HG03439 (cell line): ENCODE measurements around the gene HTD2.
"Not testable (repeated sequence)": the region's sequence is repeated elsewhere in the genome, so short reads cannot be mapped to it uniquely, and the experiment has no call there.

Source experiments
- ATAC-seq: cut with Tn5 transposase; IDR thresholded peaks from one replicate; pipeline ENCODE4 v1.9.1; 2021; ENCODE audit warnings: mild to moderate bottlenecking, moderate library complexity; ENCODE audit not compliant: unreplicated experiment

Gene HTD2

DNA sequence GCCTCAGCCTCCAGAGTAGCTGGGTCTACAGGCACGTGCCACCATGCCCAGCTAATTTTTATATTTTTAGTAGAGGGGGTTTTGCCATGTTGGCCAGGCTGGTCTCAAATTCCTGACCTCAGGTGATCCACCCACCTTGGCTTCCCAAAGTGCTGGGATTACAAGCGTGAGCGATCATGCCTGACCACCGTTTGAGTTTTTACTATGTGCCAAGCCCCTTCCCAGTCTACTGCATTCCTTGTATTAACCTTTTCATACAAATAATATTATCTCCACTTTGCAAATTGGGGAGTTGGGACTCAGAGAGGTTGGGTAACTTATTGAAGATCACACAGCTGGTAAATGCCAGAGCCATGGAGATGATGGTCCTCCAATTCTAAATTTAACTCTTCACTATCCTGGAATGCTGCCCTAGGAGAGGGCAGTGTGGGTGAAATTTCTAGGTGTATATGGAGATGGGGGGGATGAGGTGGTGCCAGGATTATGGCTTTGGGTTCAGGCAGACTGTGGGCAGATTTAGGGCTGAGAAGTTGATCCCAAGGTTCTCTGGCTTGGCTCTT lies 25.4 kb downstream of the HTD2 start:
- no peak for ATAC-seq

DNA sequence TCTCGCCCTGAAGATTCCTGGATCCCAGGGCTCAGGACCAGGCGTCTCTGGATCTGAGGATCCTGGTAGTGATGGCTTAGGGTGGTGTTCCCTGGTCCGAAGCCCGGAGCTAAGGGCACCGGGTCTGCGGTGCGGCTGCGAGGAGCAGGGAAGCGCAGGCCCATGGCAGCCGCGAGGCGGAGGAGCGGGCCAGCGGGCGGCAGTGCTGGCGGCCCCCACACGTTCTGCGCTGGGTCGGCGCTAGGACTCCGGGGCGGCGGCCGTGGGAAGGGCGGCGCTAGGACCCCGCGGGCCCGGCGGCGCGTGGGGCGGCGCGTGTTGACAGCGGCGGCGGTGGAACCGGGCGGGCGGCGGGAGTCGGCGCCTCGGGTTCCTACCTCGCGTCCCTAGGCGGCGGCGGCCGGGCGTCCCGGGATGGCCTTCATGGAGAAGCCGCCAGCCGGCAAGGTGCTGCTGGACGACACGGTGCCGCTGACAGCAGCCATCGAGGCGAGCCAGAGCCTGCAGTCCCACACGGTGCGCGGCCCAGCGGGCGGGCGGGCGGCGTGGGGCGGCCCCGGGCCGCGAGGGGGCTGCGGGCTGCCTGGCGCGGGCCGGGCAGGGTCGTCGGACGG lies 26.4 kb downstream of the HTD2 start, which contains the start of gene PXK:
TSS of gene PXK (plus strand) at position 318 of the 614 bp plus-strand sequence. CDS start at position 415, 97 bp downstream.
- peak; percentile 75 for ATAC-seq

DNA sequence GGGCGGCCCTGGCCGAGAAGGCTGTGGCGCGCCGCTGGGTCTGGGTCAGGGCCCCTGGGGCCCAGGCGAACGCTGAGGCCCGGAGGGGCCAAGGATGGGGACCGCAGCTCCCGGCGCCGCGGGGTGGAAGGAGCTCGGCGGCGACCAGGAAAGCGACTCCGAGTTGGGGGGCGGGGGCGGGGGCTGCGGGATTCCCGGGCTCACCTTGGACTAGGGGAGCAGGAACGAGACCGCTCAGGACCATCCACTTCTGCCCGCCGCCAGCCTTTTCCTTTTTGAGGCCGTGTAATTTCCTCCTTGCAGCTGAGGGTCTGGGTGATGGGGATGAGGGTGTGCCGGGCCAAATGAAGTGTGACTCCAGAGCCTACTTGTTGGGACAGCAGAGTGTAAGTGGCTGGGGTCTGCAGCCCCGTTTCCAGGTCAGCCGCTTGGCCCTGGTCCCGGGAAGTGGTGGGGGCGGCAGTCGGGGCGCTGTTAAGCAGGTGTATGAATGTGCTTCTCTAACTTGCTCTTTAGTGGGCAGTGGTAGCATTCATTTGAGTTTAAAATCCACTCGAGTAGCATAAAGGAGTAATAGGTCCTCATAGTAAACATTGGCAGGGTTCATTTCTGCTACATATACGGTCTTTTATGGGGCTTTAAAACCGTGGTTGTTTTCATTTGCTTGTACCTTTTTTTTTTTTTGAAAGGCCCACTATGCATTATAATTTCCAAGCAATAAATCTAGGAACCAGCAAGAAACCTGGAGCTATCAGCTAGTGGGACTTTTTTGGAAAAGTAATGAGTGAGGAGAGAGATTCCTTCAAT lies 27.1 kb downstream of the HTD2 start:
- ATAC-seq: peak; percentile 26

DNA sequence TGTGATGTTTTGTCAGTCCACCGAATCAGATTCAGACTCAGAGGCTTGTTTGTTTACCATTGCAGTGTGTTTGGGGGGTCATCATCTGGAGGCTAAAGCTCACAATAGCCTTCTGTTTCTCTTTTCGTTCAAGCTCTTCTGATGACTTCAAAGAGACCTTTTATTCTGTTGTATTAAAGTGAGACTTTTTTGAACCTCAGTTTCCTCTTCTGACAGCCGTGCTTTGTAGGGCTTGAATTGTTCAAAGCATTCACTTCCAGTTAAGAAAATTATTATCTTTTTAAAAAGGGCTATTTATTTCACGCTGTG lies 27.6 kb downstream of the HTD2 start:
- ATAC-seq: no peak

DNA sequence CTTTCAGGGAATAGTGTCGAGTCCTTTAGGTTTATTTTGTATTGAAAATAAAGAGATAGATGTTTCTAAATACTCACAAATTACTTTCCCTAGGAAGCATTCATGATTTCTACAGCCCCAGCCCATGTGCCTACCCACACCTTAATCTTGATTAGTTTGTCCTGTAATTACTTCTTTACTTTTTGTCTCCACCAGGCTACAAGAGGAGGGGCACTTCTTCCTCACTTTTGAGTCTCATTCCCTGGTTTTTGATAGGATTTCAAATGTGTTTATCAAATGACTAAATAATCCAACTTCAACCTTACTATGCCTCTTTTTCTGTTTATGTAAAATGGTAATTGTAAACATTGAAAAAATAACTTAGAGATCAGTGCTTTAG lies 28.2 kb downstream of the HTD2 start:
- no peak for ATAC-seq

DNA sequence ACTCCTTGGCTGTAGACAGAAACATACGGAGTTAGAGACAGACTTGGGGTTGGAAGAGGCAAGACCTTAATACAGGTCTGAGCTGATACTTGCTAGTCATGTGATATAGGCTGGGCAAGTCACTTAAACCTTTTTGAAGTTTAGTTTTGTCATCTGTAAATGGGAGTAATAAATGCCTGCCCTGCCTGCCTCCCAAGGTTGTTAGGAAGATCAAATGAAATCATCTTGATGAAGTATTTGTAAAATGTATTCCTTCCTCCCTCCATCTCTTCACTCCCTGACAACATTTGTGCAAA lies 29.3 kb downstream of the HTD2 start:
- ATAC-seq: no peak

DNA sequence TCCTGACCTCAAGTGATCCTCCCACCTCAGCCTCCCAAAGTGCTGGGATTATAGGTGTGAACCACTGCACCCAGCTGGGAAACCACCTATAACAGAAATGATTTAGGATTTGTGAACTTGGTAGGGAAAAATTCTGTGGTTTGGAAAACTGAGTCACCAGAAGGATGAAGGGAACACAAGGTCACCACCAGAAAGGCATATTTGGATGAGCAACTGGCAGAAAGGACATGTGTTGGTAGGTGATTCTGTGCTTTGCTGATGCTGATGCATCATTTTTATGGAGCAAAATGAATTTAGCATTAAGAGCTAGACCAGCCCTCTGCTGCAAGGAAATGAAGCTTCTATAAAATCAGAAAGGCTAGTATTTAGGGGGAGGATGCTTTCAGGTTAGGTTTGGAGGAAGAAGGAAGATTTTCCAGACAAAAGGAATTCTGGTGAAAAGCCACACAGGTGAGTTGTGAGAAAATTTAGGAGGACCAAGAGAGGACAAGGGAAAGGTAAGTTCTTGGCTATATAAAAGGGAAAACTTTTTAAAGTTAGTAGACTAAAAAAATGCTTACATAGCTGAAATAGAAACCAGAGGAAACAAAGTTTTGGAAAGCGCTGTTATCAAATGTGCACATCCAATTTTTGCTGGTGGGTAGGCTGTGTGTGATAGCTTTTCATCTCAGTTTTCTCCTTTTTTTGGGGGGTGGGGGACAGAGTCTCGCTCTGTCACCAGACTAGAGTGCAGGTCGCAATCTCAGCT lies 30.0 kb downstream of the HTD2 start:
- no peak for ATAC-seq

DNA sequence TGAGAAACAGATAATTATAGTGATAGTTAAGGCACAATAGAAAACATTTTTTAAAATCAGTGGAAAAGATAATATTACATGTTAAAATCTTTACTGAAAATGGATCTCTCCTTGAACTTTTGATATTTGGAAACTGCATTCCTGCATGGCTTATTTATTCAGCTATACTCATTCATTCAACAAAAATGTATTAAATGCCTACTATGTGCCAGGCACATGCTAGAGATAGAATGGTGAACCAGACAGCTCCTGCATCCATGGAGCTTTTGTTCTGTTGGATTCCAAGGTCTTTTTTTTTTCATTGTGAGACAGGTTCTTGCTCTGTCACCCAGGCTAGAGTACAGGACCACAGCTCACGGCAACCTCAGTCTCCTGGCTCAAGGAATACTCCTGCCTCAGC lies 30.9 kb downstream of the HTD2 start:
- no peak for ATAC-seq

DNA sequence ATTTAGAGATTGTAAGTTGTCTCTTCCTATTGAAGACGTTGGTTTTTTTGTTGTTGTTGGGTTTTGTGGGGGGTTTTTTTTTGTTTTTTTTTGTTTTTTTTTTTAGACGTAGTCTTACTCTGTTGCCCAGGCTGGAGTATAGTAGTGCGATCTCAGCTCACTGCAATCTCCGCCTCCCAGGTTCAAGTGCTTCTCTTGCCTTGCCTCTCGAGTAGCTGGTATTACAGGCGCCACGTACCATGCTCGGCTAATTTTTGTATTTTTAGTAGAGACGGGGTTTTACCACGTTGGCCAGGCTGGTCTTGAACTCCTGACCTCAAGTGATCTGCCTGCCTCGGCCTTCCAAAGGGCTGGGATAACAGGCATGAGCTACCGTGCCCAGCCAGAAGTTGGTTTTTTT lies 32.8 kb downstream of the HTD2 start:
- ATAC-seq: not testable (repeated sequence)

DNA sequence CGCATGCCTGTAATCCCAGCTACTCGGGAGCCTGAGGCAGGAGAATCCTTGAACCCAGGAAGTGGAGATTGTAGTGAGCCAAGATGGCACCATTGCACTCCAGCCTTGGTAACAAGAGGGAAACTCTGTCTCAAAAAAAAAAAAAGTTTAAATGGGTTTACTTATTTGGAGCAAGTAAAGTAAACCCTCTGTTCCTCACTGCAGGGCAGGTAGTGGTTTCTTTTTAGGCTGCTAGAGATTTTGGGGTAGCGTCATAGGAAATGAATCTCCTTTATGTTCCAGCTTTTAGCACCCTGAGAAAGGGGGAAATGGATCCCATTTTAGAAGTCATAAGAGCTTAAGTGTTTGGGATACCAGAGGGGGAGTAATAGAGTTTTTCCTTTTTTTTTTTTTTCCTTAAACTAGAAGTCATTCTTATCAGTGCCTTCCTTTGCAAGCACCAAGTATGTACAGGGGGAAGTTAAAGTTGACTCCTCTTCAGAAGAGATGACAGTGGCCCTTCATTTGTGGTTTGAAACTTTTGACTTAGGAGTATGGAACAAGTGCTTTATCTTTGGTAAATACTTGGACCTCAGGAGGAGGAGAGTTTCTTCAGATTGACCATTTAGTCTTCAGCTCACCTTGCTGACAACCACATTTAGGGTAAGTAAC lies 34.4 kb downstream of the HTD2 start:
- ATAC-seq: no peak

DNA sequence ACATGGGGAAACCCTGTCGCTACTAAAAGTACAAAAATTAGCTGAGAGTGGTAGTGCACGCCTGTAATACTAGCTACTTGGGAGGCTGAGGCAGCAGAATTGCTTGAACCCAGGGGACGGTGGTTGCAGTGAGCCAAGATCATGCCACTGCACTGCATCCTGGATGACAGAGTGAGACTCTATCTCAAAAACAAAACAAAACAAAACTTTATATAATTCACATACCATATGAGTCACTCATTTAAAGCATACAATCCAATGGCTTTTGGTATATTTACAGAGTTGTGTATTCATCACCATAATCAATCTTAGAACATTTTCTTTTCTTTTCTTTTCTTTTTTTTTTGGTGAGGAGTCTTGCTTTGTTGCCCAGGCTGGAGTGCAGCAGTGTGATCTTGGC lies 35.1 kb downstream of the HTD2 start:
- no peak for ATAC-seq

DNA sequence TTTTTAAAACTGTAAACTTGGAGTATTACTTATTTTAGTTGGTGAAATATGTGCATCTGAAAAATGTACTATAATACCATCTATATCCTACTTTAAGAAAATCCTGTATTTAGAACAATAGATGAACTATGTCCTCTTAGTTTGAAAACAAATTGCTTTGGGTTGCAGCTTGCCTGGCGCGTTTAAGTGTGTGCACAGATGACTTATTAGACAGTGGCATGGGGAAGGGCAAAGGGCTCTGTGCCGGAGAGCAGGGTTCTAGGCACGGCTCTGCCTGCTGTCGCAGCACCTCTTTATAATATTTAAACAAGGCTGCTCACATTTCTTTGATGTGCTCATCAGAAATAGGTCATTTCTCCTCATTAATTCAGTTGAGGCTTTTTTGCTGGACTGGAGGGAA lies 36.4 kb downstream of the HTD2 start:
- no peak for ATAC-seq

DNA sequence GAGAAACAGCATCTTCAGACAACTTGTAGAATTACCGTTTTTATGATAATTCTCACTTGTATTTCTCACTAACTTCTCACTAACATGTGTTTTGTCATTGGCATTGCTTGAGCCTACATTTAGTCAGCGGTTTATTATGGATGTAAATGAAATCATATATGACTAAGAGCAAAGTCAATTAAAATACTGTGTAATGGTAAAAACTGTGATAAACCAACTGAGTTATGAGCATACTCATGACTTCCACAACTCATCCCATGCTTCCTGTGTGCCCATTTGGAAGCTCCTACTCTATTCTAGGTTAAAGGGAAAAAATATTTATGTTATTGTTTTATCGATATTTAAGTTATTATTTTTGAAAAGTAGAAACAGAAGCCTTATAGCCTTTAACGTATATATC lies 39.1 kb downstream of the HTD2 start:
- no peak for ATAC-seq

DNA sequence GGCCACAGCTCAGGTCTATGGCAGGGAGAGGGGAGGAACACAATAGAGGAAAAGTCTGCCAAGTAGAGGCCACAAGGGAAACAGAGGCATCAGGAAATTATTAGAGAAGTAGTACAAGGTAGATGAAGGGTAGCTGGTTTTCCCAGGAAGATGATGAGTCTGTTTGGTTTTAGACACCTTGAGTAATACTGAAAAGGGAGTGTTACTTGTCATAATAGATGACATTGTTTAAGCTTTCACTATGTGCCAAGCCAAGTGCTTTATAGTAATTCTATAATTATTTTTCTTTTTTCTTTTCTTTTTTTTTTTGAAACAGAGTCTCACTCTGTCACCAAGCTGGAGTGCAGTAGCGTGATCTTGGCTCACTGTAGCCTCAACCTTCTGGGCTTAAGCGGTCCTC lies 40.0 kb downstream of the HTD2 start:
- no peak for ATAC-seq

DNA sequence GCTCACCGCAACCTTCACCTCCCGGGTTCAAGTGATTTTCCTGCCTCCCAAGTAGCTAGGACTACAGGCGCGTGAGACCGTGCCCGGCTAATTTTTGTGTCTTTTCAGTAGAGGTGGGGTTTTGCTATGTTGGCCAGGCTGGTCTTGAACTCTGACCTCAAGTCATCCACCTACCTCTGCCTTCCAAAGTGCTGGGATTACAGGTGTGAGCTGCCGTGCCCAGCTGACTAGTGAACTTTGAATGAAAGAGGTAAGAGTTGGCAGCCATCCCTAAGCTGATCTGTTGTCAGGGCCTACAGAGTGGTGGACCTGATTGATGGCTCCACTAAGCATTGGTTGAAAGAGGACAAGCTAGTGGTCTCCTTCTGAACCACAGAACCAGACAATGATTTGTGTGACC lies 41.7 kb downstream of the HTD2 start:
- no peak for ATAC-seq

DNA sequence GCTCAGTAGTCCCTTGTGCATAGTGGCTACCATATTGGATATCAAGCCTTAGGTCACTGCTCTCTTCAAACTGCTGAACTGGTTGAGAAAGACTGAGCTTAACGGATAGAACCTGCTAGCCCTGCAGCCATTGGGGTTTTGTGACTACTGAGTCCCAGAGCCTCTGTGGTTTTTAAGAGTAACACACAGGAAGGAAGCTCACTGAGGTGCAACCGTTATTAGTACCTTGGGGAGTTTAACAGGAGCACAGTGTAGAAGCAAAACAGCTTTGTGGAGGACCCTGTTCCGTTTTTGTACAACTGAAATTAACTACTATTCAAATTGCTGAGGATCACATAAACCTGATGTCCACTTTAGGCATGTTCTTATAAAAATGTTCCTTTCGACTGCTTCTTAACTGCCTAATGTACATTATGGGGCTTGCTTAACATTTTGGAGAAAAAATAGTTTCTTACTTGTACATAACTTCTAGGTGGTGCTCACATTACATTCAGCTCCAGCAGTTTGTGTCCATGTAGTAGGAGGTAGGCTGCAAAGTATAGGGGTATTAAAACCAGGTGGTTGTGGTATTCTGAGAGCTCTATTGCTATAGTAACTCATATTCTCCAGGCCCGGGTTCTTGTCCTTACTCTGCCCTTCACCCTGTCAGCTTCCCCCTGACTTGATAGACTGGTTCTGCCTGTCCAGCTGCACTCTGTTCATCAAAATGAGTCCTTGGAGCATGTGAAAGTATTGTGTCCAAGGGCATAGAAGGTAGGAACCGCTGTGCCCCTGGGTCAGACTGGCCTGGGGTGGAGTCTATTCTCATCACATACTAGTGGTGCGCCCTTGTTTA lies 43.7 kb downstream of the HTD2 start:
- peak; percentile 69 for ATAC-seq

DNA sequence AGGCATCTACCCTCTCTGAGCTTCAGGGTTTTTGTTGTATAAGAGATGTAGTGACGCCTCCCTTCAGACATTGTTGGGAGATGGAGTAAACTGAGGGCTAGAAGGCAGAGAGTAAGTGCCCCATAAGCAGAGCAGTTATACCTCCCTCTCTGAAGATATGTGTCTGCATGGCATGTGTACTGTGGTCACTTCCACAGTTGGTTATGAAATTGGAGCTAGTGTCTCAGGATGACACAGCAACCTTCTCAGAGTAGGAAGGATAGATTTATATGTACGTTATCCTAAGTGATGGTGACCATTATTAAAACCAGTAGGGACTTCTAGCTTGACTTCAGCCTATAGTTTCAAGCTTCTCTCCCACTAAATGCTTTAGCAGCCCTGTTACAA lies 44.3 kb downstream of the HTD2 start:
- no peak for ATAC-seq

DNA sequence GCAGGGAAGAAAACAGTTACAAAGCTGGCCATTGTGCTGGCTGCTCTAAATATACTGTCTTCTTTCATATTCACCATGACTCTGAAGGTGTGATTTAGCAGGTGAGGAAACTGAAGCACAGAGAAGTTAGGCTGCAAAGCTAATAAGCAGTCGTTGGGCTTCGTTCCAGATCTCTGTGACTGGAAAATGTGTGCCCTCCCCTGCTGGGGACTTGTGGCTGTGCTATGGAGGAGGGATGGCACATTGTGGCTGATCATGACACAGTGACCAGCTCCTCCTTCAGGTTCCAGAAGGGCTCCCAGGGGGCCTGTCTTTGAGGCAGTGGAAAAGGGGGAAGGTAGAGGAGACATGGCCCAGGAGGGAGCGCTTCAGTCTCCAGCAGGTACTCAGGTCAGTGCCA lies 45.6 kb downstream of the HTD2 start:
- no peak for ATAC-seq

DNA sequence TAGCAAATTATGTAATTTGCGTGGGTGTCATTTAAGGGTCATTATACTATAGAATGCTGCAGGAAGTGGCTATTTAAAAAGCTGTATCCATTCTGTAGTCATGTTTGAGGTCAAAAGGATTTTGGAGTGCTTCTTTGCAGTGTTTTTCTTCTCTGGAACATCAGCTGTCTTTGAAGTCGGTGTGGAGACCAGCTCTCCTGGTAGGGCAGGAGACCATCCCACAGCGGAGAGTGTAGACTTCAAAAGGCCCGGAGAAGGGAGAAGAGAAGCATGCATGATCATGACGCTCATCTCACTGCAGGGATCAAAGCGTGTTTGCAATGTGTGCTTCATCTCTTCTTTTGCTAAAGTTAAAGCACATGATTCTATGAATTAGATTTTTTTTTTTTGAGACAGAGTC lies 46.3 kb downstream of the HTD2 start:
- ATAC-seq: no peak

DNA sequence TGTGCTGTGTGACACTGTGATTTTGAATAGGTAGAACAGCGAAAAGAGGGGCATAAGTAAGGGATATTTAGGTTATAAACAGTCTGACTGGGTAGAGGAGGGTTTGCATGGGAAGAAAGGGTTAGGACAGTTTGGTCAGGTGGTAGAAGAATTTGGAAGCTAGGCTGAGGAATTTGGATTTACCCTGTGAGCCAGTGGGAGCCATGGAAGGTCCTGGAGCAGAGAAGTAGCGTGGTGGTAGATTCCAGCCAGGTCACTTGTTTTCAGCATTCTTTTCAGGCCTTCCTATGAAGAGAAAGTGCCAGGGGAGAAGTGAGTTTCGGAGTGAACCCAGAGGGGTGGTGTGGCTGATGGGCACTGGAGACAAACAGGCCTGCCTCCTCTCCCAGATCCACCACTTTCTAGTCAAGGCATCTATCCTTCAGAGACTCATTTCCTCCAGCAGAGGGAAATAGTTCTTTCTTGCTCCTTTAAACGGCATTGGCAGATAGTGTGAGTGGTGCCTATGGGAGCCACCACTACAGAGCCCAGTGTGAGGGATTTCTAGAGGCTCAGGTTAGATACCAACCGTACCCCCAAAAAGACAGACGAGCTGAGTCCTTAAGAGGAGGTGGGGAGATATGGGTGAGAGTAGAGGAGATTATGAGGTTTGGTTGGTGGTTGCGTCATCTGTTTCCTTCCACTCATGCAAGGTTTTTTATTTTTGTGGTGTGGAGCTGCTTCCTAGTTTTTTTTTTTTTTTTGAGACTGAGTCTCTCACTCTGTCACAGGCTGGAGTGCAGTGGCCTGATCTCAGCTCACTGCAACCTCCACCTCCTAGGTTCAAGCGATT lies 47.6 kb downstream of the HTD2 start:
- ATAC-seq: no peak
